HG03196 (cell line): ENCODE data around the gene MS4A4E.
"Not testable (repeated sequence)": the region's sequence is repeated elsewhere in the genome, so short reads cannot be mapped to it uniquely, and the experiment has no call there.

Source experiments
- ATAC-seq: cut with Tn5 transposase; IDR thresholded peaks from one replicate; pipeline ENCODE4 v1.9.1; 2021; ENCODE audit not compliant: unreplicated experiment

Gene MS4A4E

DNA sequence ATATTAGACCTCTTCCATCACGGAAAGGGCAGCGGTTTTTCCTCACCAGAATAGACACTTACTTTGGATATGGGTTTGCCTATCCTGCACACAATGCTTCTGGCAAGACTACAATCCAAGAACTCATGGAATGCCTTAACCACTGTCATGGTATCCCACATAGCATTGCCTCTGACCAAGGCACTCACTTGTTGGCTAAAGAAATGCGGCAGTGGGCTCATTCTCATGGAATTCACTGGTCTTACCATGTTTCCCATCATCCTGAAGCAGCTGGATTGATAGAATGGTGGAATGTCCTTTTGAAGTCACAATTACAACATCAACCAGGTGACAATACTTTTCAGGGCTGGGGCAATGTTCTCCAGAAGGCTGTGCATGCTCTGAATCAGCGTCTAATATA, 20.8 kb downstream of the MS4A4E start:
- ATAC-seq: no peak

DNA sequence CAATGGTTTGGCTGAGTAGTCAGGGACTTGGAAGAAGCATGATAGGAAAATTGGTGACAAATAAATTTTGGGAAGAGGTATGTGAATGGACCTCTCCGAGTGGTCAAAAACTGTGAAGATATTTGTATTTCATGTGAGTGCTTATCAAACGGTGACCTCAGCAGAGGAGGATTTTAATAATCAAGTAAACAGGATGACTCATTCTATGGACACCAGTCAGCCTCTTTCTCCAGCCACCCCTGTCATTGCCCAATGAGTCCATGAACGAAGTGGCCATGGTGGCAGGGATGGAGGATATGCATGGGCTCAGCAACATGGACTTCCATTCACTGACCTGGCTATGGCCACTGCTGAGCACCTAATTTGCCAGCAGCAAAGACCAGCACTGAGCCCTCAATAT, 21.2 kb downstream of the MS4A4E start:
- ATAC-seq: no peak

DNA sequence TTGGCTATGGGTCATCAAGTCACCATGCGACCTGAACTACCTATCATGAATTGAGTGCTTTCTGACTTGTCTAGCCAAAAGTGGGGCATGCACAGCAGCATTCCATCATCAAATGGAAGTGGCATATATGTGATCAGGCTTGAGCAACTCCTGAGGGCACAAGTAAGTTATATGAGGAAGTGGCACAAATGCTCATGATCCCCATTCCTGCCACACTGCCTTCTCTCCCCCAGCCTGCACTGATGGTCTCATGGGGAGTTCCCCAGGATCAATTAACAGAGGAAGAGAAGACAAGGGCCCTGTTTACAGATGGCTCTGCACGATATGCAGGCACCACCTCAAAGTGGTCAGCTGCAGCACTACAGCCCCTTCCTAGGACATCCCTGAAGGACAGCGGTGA, 21.8 kb downstream of the MS4A4E start:
- ATAC-seq: no peak

DNA sequence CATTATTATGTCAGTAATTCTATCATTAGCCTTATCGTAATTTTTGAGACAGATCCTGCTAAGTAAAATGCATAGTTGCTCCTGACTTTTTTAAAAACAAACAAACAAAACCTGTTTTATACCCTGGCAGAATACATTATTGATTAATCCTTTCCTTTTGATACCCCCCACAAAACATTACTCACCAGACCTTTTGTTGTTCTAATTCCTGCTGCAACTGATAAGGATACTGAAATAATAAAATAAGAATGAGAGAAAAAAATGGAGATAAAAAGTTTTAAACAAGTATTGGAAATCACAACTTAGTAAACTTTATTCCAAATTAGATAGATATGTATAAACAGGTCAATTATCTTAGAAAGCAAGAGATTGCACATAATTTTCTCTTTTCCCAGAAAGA, 28.6 kb downstream of the MS4A4E start:
- ATAC-seq: no peak

DNA sequence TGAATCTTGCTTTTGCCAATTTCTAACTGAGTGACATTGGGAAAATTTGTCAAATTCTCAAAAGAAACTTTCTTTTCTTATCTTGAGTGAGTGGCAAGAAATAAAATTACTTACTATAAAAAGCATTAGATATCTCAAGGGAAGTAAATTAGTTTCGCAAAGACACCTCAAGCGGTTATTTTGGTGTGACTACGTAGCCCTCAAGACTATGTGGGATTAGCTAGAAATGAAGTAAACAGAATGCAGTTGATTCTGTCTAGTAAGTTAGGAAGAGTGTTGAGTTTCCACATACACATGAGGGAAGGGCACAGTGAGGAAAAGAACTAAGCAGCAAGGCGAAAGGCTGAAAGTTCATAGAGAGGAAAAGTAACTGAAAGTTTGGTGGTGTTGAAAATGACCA, 31.7 kb downstream of the MS4A4E start:
- no peak for ATAC-seq

DNA sequence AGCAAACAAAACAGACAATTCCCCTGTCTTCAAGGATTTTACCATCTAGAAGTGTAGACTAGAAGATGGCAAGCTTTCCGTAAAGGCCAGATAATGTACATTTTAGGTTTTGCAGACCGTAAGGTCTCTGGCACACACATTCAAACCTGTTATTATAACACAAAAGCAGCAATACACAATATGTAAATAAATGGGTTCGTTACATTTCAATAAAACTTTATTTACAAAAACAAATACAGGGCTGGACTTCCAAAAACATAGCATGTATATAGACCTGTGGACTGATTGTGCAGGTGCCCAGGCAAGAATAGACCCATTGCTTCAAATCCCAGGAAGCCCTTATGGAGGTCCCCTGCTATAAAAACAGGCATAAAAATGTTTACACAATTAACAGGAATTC, 33.0 kb downstream of the MS4A4E start:
- ATAC-seq: no peak

DNA sequence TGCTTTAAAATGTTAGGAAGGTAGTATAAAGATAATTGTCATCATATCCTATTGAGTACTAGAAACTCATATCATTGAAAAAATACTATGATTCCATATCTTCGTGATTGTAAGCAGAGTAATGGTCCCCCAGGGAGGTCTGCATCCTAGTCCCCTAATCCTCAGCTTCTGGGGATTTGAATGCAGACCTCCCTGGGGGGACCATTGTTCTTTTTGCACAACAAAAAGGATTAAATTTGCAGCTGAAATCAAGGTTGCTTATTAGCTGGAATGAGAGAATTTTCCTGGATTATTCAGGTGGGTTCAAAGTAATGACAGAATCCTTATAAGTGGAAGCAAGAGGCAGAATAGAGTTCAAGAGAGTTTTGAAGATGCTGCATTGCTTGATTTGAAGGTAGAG, 34.0 kb downstream of the MS4A4E start:
- no peak for ATAC-seq

DNA sequence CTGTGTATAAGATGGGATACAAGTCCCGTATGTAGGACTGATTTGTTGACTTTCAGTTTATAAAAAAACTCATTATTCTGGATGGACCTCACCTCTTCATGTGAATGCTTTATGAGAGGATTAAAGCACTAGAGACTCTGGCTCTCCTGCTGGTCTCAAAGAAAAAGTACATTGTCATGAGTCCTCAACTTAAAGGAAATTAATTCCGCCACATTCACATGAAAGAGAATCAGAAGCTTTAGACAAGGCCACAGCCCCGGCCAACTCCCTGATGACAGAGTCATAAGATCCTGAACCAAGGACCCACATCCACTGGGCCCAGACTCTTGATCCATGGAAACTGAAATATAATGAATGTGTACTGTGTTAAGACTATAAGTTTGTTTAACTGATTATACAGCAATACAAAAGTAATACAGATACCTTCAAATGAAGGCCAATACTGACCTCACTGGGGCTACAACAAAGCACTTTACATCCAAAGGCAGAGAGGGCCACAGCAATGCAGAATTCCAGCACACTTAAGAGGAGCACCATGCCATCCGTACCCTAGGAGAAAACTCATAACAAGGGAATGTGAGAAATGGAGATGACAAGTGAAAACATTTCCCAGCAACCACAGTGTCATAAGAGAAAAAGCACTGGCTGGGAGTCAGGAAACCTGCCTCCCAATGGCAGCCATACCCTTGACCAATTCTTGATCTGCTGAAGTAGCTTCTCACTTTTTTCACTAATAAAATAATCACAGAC, 34.6 kb downstream of the MS4A4E start:
- no peak for ATAC-seq

DNA sequence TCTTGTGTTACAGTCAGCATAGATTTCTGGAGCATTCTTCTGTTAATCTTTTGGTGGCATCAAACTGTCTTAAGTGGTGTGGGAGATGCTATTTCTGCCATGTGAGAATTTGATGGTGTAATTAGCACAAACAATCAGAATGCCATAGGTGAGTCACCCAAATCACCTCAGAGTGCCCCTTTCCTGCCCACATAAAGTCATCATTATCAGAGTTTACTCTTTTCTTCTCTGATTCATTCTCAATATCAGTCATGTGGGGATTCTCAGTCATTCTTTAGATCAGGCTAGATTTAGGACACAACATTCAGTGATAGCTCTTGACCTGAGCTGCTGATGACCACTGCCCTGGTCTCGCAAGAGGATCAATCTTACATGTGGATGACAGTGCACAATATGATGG, 36.3 kb downstream of the MS4A4E start:
- peak; percentile 53 for ATAC-seq

DNA sequence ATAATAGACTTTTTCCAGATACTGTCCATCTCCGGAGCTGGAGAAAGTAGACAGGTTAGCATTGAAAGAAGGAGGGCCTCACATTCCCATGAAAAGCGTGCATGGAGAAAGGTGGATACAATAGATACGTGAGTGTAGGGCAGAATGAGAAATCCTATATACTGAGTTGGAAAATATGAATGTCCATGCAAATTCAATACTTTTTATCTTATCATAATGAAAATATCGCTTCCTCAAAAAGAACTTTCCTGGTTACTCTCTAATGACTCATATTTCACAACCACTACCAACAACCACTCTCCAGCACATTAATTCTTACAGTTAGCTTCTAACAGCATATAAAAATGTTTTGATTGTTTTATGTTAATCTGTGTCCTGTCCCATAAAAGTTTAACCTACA, 38.0 kb downstream of the MS4A4E start:
- ATAC-seq: no peak

DNA sequence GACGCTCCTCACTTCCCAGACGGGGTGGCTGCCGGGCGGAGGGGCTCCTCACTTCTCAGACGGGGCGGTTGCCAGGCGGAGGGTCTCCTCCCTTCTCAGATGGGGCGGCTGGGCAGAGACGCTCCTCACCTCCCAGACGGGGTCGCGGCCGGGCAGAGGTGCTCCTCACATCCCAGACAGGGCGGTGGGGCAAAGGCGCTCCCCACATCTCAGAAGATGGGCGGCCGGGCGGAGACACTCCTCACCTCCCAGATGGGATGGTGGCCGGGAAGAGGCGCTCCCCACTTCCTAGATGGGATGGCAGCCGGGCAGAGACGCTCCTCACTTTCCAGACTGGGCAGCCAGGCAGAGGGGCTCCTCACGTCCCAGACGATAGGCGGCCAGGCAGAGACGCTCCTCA, 41.6 kb downstream of the MS4A4E start:
- ATAC-seq: not testable (repeated sequence)

DNA sequence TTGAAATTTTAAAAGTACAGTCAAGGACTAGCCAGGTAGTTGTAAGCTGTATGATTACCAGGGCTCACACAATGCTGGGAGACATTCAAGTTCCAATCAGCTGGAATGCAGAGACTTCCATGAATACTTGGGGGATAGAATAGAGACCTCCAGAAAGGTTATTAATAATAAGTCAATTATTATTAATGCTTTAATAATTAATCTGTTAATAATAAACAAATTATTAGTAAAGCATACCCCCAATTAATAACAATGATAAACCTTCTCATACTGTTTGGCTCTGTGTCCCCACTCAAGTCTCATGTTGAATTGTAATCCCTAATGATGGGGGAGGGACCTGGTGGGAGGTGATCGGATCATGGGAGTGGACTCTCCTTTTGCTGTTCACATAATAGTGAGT, 45.5 kb downstream of the MS4A4E start:
- no peak for ATAC-seq

DNA sequence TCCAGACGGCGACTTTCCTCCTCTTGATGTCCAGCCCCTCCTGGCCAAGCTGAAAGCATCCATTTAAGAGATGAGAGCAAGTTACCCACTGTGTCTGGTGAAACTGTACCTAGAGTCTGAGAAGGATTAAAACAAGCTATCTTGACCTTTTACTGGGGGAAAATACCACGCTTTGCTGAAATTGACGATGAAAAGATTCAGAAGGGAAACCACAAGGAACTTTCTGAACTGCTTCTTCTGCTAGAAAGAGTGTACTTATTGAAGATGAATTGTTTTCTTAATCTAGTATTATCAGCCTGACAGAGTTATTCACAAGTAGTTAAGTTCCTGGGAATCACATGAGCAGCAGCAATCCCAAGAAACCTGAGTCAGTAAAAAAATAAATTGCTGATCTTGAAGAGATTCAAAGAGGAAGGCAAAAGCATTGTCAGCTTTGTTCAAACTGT, 47.0 kb downstream of the MS4A4E start:
- no peak for ATAC-seq

DNA sequence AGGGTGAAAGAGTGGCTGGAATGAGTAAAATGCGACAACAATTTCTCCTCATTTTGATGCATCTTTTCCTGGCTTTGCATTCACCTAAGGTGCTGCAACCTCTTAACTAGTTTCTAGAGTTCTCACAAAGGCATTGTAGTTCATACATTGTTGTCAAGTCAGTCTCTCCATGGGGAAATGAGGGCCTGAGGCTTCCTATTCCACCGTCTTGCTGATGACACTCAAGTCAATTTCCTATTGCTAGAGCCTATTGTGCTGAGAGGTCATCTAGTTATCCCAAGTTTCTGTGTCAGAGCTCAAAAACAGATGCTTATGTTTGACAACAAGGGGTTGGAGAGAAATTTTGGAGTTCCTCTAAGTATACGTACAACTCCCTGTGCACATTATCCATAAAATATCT, 48.4 kb downstream of the MS4A4E start:
- no peak for ATAC-seq

DNA sequence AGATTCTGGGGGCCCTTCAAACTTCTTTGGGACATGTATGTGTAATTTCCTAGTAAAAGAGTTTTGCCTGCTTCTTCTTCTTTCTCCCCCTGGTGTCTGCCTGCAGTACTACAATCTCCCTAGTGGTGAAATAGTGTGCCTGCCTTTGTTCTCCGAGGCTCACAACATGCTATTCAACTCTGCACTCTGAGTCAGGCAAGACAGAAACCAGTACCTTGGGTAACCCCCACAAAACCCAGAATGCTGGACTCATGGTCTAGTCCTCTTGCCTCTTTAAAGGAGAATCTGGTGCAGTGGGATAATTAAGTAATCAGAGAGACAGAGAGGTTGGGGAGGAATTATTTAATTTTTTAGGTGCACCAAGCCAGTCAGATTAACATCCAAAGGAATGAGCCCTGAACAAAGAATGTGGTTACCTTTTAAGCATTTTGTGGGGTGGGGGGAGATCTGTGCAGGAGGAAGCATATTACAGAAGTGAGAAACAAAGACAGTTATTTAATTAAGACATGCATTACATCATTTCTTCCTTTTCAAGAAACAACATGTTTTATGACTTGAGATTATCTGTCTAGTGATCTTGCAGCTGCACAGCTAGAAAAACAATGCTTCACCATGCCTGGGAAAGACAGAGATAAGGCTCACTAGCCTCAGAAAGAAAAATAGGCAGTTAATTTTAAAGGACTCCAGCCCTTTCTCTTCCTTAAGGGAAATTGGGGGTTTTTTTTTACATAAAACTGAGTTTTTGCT, 49.1 kb downstream of the MS4A4E start:
- peak; percentile 91 for ATAC-seq

DNA sequence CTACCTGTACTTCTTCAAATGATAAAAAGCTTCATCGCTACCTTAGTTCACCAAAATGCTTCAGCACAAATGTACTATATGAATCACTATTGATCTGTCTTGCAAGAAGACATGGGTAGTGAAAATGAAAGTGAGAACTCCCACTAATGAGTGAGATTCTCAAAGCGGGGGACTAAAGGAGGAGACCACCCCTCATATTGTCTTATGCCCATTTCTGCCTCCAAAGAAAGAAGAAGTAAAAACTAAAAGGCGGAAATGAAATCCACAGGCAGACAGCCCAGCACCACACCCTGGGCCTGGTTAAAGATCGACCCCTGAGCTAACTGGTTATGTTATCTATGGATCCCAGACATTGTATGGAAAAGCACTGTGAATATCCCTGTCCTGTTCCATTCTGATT, 50.4 kb downstream of the MS4A4E start:
- ATAC-seq: not testable (repeated sequence)

DNA sequence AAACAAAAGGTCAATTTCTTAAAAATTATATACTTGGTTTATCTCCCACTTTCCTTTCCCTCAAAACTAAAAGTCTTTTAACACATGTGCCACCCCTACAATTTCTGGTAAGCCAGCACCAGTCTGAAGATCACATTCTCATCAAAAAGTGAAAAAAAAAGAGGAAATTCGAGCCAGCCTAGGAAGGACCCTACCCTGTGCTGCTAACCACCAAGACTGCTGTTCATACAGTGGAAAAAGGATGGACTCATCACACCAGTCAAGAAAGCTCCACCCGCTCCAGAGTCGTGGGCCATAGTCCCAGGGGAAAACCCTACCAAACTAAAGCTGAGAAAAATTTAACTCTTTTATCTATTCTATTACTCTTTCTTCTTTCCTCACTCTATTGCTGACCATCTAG, 54.5 kb downstream of the MS4A4E start:
- not testable (repeated sequence) for ATAC-seq

DNA sequence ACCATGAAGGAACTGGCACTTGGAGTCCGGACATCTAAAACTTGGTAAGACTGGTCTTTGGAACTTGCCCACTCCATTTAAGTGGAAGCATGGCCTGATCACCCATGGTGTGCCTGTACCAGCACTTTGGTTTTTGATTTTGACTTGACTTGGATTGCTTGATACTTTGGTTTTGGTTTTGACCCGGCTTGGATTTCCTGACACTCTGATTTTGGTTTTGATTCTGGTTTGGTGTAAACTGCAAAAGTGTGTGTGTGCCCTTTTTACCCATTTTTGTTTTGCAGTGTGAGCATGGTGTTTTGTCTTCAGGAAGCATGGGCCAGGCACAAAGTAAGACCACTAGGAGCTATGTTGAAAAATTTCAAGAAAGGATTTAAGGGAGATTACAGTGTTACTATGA, 56.8 kb downstream of the MS4A4E start:
- ATAC-seq: not testable (repeated sequence)

DNA sequence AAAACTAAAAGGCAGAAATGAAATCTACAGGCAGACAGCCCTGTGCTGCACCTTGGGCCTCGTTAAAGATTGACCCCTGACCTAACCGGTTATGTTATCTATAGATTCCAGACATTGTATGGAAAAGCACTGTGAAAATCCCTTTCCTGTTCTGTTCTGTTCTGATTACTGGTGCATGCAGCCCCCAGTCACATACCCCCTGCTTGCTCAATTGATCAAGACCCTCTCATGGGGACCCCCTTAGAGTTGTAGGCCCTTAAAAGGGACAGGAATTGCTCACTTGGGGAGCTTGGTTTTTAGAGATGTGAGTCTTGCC, 57.5 kb downstream of the MS4A4E start:
- ATAC-seq: not testable (repeated sequence)

DNA sequence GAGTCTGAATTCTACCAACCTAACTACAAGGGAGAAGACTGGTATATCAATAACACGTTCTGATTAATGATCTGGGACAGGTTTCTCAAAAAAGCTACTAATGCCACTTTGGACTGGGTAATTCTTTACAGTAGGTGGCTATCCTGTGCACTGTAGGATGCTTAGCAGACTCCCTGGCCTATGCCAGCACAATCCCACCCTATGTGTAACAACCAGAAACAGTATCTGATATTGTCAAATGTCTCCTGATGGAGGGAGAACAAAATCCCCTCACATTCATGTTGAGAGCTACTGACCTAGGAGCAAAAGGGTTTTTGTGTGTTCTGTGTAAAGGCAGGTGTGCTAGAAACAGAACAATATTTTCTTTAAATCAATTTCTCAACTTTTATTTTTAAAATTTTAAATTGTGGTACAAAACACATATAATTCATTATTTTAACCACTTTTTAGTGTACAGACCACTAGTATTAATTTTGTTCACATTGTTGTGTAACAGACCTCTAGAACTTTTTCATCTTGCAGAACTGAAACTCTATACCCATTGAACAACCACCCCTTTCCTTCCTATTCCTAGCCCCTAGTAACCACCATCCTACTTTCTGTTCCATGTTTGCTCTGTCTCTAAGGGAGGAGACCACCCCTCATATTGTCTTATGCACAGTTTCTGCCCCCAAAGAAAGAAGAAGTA, 58.0 kb downstream of the MS4A4E start:
- ATAC-seq: no peak

DNA sequence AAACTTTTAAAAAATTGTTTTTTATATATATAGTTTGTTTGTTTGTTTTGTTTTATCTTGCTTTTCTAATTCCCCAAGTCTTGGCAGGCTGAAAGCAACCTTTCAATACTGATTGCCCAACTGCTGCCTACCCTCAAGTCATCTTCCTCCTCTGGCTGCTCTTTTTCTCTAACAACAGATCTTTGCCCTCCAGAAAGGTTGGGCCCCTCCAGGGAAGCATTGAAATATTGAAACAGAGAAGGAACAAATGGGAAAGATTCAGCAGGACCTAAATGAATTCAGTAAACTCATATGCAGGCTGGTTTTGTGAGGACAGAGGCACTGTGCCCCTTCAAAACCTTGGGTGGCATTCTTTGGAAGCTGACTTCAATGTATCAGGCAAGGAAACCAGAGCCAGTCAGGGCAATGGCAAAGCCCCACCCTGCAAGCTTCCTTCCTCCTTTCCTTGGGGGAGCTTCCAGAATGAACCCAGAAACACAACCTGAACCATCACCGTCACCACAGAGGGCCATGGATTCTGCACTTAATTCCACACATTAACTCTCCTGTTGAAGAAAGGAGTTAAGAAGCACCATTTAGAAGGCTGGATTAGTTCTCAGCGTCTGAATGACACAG, 59.2 kb downstream of the MS4A4E start:
- ATAC-seq: no peak
